ENCODE data around the gene HS3ST4. TPM values are rescaled to one million over a fixed set of nuclear protein-coding genes. Genes with fewer than 3 reads are reported as not detected.
"Not testable (repeated sequence)": the region's sequence is repeated elsewhere in the genome, so short reads cannot be mapped to it uniquely, and the experiment has no call there.

The HS3ST4 gene
- total RNA-seq, 1 donor from 2014 or later: 0.32 TPM

- no peak for TF ChIP-seq CTCF (IDR thresholded peaks at IDR 0.05)
- no peaks in the 10 kb centered on the region for H3K4me1 ChIP-seq
- no peaks in the 10 kb centered on the region for H3K27me3 ChIP-seq
- no peak overlapping the region for H3K27ac ChIP-seq
- intact Hi-C loops (cut with DNase I): no loop called here
- H3K36me3 ChIP-seq: no peaks in the 10 kb centered on the region
- DNase-seq (no peak), ATAC-seq (no peak)
- no peaks in the 10 kb centered on the region for H3K9me3 ChIP-seq
- H3K4me3 ChIP-seq: no peak overlapping the region
Observed at GRCh38 chr16:26019381-26020242, 327.9 kb downstream of the HS3ST4 start.

GRCh38 chr16:26026709-26027450, 335.1 kb downstream of the HS3ST4 start:
- Histone ChIP-seq H3K9me3 (no peaks in the 10 kb centered on the region), H3K36me3 (no peaks in the 10 kb centered on the region), H3K27me3 (no peaks in the 10 kb centered on the region), H3K4me3 (no peak overlapping the region), H3K27ac (no peak overlapping the region), H3K4me1 (no peaks in the 10 kb centered on the region)
- ATAC-seq (no peak), DNase-seq (no peak)
- no peak for TF ChIP-seq CTCF (IDR thresholded peaks at IDR 0.05)
- intact Hi-C loops (cut with DNase I): no loop called here

- Histone ChIP-seq H3K27me3 (no peaks in the 10 kb centered on the region), H3K36me3 (no peaks in the 10 kb centered on the region), H3K4me1 (no peaks in the 10 kb centered on the region), H3K4me3 (no peak overlapping the region), H3K27ac (no peak overlapping the region), H3K9me3 (no peaks in the 10 kb centered on the region)
- intact Hi-C loops (cut with DNase I): no loop called here
- DNase-seq (no peak), ATAC-seq (no peak)
- TF ChIP-seq CTCF (IDR thresholded peaks at IDR 0.05): no peak
Observed at GRCh38 chr16:26031286-26031685, 339.5 kb downstream of the HS3ST4 start.

DNA sequence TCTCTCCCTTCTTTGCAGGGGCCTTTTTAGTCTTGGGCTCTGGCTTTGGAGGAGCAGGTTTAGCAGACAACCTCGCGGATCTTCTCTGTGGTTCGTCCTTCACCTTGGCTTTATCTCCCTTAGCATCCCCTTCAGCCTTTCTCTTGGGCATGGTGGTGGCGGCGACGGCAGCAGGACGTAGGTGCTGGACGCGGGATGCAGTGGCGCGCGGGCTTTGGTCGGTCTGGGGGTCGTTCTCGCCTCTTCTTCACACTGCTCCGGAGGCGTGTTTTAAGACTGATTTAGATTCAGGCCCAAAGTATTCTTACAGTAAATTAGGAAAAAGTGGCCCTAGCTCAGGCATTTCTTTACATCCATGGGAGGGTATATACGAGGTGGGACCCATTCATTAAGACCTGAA, 340.9 kb downstream of the HS3ST4 start:
- ATAC-seq; H3K27ac ChIP-seq; DNase-seq; H3K4me3 ChIP-seq; H3K27me3 ChIP-seq; H3K4me1 ChIP-seq; H3K9me3 ChIP-seq; H3K36me3 ChIP-seq; intact Hi-C loops (cut with DNase I): not testable (repeated sequence)

DNA sequence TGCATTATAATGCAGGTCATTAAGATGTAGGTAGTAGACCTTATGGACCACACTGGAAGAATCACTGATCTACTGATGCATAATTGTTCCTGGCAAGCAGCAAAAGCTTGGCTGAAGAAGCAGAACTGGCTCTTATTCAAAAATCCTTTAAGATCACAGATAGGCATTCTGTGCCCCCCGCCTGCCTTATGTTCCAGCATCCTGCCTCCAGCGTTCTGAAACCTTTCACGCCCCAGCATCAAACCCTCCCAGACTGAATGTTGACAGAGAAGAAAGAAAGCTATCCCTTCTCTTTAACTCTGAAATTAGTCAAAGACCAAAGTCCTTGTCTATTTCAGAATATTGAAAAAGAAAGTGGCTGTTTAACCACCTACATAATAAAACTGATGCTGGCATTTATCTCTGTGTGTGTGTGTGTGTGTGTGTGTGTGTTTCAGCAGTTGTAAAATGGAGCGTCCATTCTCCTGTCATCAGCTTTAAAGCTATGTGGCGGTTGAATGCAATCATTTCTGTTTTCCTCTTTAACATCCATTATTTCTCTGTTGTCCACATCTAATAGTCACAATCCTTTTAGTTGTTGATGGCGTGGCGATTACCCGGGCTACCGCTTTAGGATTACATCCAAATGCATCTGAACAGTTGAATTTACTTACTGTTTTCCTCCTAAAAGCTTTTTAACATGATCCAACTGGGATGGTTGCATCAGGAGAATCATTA, 350.4 kb downstream of the HS3ST4 start:
- H3K36me3 ChIP-seq: no peaks in the 10 kb centered on the region
- no peak for DNase-seq
- H3K27me3 ChIP-seq: no peaks in the 10 kb centered on the region
- no peaks in the 10 kb centered on the region for H3K9me3 ChIP-seq
- intact Hi-C loops (cut with DNase I): no loop called here
- TF ChIP-seq CTCF (IDR thresholded peaks at IDR 0.05): no peak
- no peak for ATAC-seq
- H3K4me3 ChIP-seq: no peak overlapping the region
- no peak overlapping the region for H3K27ac ChIP-seq
- no peaks in the 10 kb centered on the region for H3K4me1 ChIP-seq

- ATAC-seq (no peak), DNase-seq (no peak)
- no peak overlapping the region for H3K27ac ChIP-seq
- H3K27me3 ChIP-seq: no peaks in the 10 kb centered on the region
- no peaks in the 10 kb centered on the region for H3K9me3 ChIP-seq
- intact Hi-C loops (cut with DNase I): no loop called here
- no peaks in the 10 kb centered on the region for H3K36me3 ChIP-seq
- H3K4me1 ChIP-seq: no peaks in the 10 kb centered on the region
- no peak for TF ChIP-seq CTCF (IDR thresholded peaks at IDR 0.05)
- no peak overlapping the region for H3K4me3 ChIP-seq
Observed at GRCh38 chr16:26050472-26050871, 358.7 kb downstream of the HS3ST4 start.
